K562 (cell line): ENCODE results near the gene MVP. TPM values are rescaled to one million over a fixed set of nuclear protein-coding genes. Genes with fewer than 3 reads are reported as not detected.

Experiments used
- C11orf30 ChIP-seq: fragments of 450-650 bp; IDR thresholded peaks from 2 replicates; pipeline ENCODE4 v1.6.1; 2016; ENCODE audit warnings: low read depth, mild to moderate bottlenecking
- EGR1 ChIP-seq: fragments of 450-650 bp; conservative IDR thresholded peaks from 2 replicates; pipeline ENCODE4 v1.6.1; 2017; ENCODE audit warnings: mild to moderate bottlenecking
- EHMT2 ChIP-seq: fragments of 450-650 bp; IDR thresholded peaks from 2 replicates; pipeline ENCODE4 v1.6.1; 2018; ENCODE audit warnings: antibody characterized with exemption
- ELF2 ChIP-seq: fragments of 250-450 bp; sonication (Bioruptor Pico); IDR thresholded peaks from 2 replicates; pipeline ENCODE4 v1.5.0; 2021; ENCODE audit warnings: mild to moderate bottlenecking
- EP300 ChIP-seq: IDR thresholded peaks from 2 replicates; pipeline ENCODE4 v1.6.1; 2012; ENCODE audit warnings: low read length, improper control_type of control experiment
- EP400 ChIP-seq: fragments of 450-650 bp; IDR thresholded peaks from 2 replicates; pipeline ENCODE4 v1.6.1; 2017; ENCODE audit warnings: antibody characterized with exemption, mild to moderate bottlenecking, moderate library complexity
- JUN ChIP-seq, 2 experiments: sonication (generic) in 1 of 2; formaldehyde crosslinking in 1 of 2; IDR thresholded peaks; 2 replicates each; pipeline versions ENCODE4 v1.6.1 to v1.8.0; 2012 to 2022; ENCODE audit warnings: borderline replicate concordance in 2 of 2, mild to moderate bottlenecking in 2 of 2, improper control_type of control experiment in 1 of 2, low read depth in 1 of 2, low read length in 1 of 2, missing genetic modification reagents in 1 of 2
- KLF13 ChIP-seq: fragments of 450-650 bp; IDR thresholded peaks from 2 replicates; pipeline ENCODE4 v1.6.1; 2016; ENCODE audit warnings: missing genetic modification characterization, low read depth, mild to moderate bottlenecking, missing compliant biosample characterization, moderate library complexity, borderline replicate concordance
- NEUROD1 ChIP-seq: fragments of 150-350 bp; IDR thresholded peaks from 2 replicates; pipeline ENCODE4 v1.6.1; 2014; ENCODE audit warnings: borderline replicate concordance, low read length, low read depth; ENCODE audit not compliant: partially characterized antibody
- PML ChIP-seq: IDR thresholded peaks from 2 replicates; pipeline ENCODE4 v1.6.1; 2012; ENCODE audit warnings: low read length, inconsistent platforms
- RCOR1 ChIP-seq, 2 experiments: IDR thresholded peaks; 2 replicates each; pipeline ENCODE4 v1.6.1; 2012; ENCODE audit warnings: low read depth in 2 of 2, low read length in 2 of 2, borderline replicate concordance in 1 of 2, improper control_type of control experiment in 1 of 2
- SRF ChIP-seq, 2 experiments: fragments of 250-450, 450-650 bp in 1 of 2; sonication (Bioruptor Pico) in 1 of 2; sonication (generic) in 1 of 2; formaldehyde crosslinking; IDR thresholded peaks; 2 replicates each; pipeline versions ENCODE4 v1.5.0 to v1.5.1; 2020 to 2022; ENCODE audit warnings: mild to moderate bottlenecking in 1 of 2, missing genetic modification reagents in 1 of 2
- XRCC5 ChIP-seq: fragments of 200-400 bp; formaldehyde crosslinking; IDR thresholded peaks from 2 replicates; pipeline ENCODE4 v1.6.1; 2017; ENCODE audit warnings: low read depth, mild to moderate bottlenecking, low read length
- ZNF311 ChIP-seq: fragments of 250-450 bp; sonication (Bioruptor Pico); IDR thresholded peaks from 2 replicates; pipeline ENCODE4 v1.4.0; 2020; ENCODE audit warnings: mild to moderate bottlenecking, moderate library complexity
- ZNF583 ChIP-seq: fragments of 250-450 bp; sonication (Bioruptor Pico); IDR thresholded peaks from 2 replicates; pipeline ENCODE4 v1.4.0; 2020
- ZNF75A ChIP-seq: fragments of 450-650 bp; formaldehyde crosslinking; IDR thresholded peaks from 2 replicates; pipeline ENCODE4 v1.4.0; 2020; ENCODE audit warnings: mild to moderate bottlenecking
- polyA plus RNA-seq, 8 experiments: library from polyadenylated mRNA; depleted of rRNA in 4 of 8; stranded (reverse) in 5 of 8; unstranded in 3 of 8; fragments of >200 nt; fragmentation: Nextera tagmentation in 2 of 8; fragmentation: Illumina TruSeq in 1 of 8; extraction: Ambion mirVana in 2 of 8; extraction: Trizol in 1 of 8; gene quantifications; 2 replicates each; pipeline versions ENCODE4 v1.2.1 to v1.2.3, GENCODE V29; 2011 to 2014; ENCODE audit warnings: inconsistent platforms in 1 of 8, missing spikeins in 1 of 8
- total RNA-seq, 7 experiments: library from RNA; depleted of rRNA in 6 of 7; stranded (reverse); fragments of >200 nt in 6 of 7; fragmentation: Illumina TruSeq in 2 of 7; extraction: Trizol in 2 of 7; gene quantifications; 2 replicates each; pipeline versions ENCODE4 v1.2.1 to v1.2.3, GENCODE V29; 2011 to 2021; ENCODE audit warnings: low replicate concordance in 1 of 7
- TF ChIP-seq, protein P1 (sequence below): fragments of 200-800 bp; sonication (Bioruptor generic); IDR thresholded peaks from 2 replicates; pipeline ENCODE4 v1.6.1; 2017; ENCODE audit warnings: missing genetic modification characterization, missing compliant biosample characterization
- TF ChIP-seq, protein P2 (sequence below): sonication (generic); formaldehyde crosslinking; IDR thresholded peaks from 2 replicates; pipeline ENCODE4 v1.8.1; 2023; ENCODE audit warnings: mild to moderate bottlenecking, missing genetic modification reagents
- TF ChIP-seq, protein P3 (sequence below): fragments of 450-650 bp; conservative IDR thresholded peaks from 2 replicates; pipeline ENCODE4 v1.6.1; 2016; ENCODE audit warnings: missing genetic modification characterization, low read depth, mild to moderate bottlenecking, missing compliant biosample characterization, moderate library complexity
- TF ChIP-seq, protein P4 (sequence below): fragments of 450-650 bp; IDR thresholded peaks from 2 replicates; pipeline ENCODE4 v1.7.0; 2016; ENCODE audit warnings: borderline replicate concordance

MVP gene
- total and polyA plus RNA-seq, 9 of the 15 experiments (the other 6 are each of a cell fraction or from before 2014, with no cell fraction given): 0.39 to 1.9 (median 0.76) TPM; not detected in 2

DNA sequence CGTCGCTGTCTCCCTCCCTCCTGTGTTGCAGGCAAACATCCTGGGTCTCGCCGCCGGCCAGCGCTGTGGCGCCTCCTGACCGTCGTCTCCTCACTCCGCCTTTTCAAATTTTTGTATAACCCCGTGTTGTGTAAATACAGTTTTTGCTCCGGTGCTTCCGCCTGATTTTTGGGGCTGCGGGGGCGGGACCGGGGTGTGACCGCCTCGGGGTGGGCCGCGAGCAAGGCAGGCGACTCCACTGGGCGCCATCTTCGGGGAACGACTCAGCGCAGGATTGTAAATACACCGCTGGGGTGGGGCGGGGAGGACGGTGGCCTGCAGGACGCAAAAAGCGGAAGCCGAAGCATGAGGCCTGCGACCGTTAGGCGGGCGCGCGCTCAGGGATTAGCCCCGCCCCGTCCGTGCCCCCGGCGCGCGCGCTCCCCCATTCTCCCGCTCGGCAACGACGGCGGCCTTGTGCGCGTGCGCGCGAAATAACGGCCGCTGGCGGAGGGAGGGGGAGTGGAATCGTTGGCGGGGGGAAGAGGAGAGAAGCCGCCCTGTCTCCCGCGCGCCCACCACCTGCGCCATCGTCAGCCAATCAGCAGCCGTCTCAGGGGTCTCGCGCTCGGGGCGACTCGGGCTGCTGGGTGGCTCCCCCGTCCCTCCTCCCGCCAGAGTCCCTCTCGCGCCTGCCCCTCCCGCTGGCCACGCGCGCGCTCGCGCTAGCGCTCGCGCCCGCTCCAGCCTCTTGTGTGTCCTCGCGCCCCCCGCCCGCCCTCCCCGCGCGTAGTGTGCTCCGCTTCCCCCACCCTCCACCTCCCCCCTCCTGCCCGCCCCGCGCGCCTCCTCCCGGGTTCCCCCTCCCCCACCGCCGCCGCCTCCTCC is 14.8 kb upstream of the MVP start (continued):
- TF ChIP-seq ZNF583: peak; percentile 81; the same call in 1 of the 2 replicates
- peak; percentile 78 for TF ChIP-seq PML
- peak; percentile 28; the same call in 1 of the 2 replicates for TF ChIP-seq KLF13 (tag)
- TF ChIP-seq ZNF75A (CRISPR knock-in tag): 0 out of 2 replicates have a peak, but pooled peaks have one; percentile 16
- TF ChIP-seq RCOR1 (IDR thresholded peaks at IDR 0.05; ENCODE audit: borderline replicate concordance in 1 of 2, low read depth in 2 of 2, low read length in 2 of 2): peak; percentile 9 to 52; a peak in 2 of 4 replicates
- TF ChIP-seq XRCC5: no peak
- TF ChIP-seq ELF2 (CRISPR knock-in tag): no peak
- TF ChIP-seq EP400: peak; percentile 98
- peak; percentile 80 for TF ChIP-seq ZNF311
- TF ChIP-seq, protein P1, sequence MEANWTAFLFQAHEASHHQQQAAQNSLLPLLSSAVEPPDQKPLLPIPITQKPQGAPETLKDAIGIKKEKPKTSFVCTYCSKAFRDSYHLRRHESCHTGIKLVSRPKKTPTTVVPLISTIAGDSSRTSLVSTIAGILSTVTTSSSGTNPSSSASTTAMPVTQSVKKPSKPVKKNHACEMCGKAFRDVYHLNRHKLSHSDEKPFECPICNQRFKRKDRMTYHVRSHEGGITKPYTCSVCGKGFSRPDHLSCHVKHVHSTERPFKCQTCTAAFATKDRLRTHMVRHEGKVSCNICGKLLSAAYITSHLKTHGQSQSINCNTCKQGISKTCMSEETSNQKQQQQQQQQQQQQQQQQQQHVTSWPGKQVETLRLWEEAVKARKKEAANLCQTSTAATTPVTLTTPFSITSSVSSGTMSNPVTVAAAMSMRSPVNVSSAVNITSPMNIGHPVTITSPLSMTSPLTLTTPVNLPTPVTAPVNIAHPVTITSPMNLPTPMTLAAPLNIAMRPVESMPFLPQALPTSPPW (CRISPR knock-in tag): peak; percentile 99
- peak; percentile 92 for TF ChIP-seq NEUROD1
- TF ChIP-seq, protein P2, sequence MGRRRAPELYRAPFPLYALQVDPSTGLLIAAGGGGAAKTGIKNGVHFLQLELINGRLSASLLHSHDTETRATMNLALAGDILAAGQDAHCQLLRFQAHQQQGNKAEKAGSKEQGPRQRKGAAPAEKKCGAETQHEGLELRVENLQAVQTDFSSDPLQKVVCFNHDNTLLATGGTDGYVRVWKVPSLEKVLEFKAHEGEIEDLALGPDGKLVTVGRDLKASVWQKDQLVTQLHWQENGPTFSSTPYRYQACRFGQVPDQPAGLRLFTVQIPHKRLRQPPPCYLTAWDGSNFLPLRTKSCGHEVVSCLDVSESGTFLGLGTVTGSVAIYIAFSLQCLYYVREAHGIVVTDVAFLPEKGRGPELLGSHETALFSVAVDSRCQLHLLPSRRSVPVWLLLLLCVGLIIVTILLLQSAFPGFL (CRISPR knock-in tag): no peak
- peak in 1 of 2 experiments; percentile 35; a peak in 1 of 4 replicates for TF ChIP-seq SRF (CRISPR knock-in tag; IDR thresholded peaks at IDR 0.05)
- TF ChIP-seq C11orf30: peak; percentile 78
- TF ChIP-seq, protein P3, sequence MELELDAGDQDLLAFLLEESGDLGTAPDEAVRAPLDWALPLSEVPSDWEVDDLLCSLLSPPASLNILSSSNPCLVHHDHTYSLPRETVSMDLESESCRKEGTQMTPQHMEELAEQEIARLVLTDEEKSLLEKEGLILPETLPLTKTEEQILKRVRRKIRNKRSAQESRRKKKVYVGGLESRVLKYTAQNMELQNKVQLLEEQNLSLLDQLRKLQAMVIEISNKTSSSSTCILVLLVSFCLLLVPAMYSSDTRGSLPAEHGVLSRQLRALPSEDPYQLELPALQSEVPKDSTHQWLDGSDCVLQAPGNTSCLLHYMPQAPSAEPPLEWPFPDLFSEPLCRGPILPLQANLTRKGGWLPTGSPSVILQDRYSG: peak; percentile 65; the same call in 1 of the 2 replicates
- peak; percentile 91 for TF ChIP-seq EP300
- no peak for TF ChIP-seq EHMT2
- peak; percentile 95 for TF ChIP-seq EGR1
- peak; percentile 71; the same call in 1 of the 2 replicates for TF ChIP-seq JUN (IDR thresholded peaks at IDR 0.05; ENCODE audit: borderline replicate concordance, low read depth, low read length)
- TF ChIP-seq JUN (CRISPR knock-in tag; IDR thresholded peaks at IDR 0.05; ENCODE audit: borderline replicate concordance): no peak
- TF ChIP-seq, protein P4, sequence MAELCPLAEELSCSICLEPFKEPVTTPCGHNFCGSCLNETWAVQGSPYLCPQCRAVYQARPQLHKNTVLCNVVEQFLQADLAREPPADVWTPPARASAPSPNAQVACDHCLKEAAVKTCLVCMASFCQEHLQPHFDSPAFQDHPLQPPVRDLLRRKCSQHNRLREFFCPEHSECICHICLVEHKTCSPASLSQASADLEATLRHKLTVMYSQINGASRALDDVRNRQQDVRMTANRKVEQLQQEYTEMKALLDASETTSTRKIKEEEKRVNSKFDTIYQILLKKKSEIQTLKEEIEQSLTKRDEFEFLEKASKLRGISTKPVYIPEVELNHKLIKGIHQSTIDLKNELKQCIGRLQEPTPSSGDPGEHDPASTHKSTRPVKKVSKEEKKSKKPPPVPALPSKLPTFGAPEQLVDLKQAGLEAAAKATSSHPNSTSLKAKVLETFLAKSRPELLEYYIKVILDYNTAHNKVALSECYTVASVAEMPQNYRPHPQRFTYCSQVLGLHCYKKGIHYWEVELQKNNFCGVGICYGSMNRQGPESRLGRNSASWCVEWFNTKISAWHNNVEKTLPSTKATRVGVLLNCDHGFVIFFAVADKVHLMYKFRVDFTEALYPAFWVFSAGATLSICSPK: no peak
